ENCODE results near the gene GCGR.

GCGR gene

DNA sequence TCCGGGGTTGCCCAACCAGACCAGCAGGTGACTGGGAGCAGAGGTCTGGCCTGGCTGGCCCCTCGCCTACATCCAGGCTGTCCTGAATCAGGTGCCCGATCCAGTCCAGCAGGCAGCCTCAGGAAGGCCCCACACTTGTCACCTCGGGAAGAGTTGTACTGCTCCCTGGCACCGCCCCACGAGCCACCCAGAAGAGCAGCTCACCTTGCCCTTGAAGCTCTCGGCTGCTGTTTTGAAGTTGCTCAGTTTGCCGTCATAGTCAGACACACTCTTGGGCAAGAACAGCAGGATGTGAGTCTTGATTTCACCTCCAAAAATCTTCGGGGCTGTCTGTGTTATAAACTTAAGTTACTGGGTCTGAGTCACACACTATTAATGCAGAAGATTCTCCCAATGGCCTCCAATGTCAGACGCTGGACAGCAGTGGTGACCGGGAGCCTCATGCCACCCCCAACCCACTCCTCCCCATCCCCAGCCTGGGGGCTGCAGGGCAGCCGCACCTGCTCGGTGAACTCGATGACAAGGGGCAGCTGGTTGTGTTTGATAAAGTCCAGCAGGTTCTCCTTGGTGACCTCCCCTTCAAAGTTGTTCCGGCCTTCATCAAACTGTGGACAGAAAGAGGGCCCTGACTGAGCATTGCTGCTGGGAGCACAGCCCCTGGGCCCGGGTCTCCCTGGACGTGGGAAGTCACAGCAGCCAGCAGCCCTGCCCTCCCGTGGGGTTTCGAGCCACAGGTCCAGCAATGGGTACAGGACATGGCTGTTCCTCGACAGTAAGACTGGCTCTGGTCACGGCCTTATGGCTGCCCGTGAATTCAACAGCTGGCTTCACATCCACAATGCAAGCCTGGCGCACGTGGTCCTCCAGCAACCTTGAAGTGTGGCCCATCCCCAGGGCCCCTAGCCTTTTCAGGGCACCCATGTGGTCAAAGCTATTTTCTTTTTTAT is 43.1 kb downstream of the GCGR start:
- peak; percentile 31 for DNase-seq (ENCODE audit: low read depth)

DNA sequence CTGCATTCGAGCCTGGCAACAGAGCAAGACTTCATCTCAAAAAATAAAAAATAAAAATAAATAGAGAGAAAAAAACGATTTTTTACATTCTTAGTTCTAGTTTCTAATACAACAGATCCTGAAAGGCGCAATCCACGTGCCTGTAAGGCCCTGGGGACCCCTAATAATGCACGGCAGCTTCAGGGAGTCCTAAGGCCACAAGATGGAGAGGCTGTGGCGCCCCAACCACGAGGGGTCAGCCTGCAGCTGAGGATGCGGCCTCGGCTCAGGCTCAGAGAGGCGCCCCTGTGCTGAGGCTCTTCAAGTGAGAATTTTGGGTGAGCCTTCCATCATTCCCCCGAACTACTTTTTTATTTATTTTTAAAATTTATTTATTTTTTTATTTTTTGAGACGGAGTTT is 45.5 kb downstream of the GCGR start:
- DNase-seq (ENCODE audit: low read depth): no peak

DNA sequence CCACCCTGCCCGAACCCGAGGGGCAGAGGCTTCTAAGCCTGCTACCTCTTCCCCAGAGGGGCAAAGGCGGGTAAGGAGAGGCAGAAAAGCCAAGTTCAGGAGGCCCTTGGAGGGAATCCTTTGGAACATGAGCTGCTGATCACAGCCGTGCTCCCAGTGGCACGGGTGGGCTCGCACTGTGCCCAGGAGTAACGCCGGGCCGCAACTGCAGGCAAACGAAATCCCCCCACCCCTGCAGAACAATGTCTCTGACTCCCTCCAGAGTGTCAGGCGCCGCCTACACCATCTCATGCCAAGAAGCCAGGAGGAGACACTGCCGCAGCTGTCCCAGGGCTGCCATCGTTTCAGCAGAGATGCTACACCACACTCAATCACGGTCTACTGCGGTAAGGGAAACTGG is 47.5 kb downstream of the GCGR start:
- no peak for DNase-seq (ENCODE audit: low read depth)

DNA sequence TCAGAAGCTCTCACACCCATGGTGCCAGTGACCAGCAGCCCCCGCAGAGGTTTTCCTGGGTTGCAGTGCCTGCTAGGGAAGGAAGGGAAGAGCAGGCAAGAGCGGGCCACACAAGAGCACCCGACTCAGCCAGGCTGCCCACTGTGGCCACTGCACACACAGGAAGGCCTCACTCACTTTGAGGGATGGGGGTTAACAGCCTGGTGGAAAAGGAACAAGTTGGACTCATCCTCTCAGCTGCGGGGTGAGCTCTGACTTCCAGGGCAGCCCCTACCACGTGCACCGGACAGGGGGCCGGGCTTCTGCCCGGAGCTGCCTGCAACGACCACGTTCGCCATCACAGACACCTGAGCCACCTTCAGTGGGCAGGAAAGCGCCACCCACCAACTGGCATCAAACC is 48.3 kb downstream of the GCGR start:
- no peak for DNase-seq (ENCODE audit: low read depth)

DNA sequence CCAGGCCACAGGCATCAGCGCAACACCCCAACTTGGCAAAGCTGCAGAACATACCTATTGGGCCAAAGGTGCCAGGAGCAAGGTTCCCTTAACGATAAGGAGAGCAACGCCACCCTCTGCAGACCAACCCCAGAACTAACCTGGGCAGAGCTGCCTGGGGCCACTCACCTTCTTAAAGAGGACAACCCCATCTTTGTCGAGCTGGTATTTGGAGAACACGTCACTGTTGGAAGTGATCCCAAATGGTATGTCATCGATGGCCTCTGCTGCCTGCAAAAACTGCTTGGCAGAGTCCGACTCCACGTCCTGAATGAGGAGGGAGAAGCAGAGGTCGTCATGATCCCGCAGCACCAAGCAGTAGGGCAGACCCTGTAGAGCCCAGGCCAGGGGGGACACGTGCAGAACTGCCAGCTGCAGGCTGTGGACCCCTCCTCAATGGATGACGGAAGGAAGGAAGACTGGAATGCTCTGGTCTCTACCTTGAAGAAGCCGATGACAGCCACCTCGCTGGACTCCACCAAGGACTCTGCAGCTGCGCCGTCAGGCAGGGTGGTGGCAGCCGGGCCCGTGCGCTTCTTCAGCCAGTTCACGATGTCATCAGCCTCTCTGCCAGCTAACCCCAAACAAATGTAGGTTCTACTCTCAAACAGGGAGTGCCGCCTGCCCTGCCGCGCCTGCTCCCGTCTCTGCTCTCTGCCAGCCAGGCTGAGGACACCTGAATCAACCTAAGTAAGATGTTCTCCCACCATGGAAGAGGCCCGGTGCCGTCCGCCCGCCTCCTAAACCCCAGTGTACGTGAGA is 51.2 kb downstream of the GCGR start:
- DNase-seq (ENCODE audit: low read depth): no peak

DNA sequence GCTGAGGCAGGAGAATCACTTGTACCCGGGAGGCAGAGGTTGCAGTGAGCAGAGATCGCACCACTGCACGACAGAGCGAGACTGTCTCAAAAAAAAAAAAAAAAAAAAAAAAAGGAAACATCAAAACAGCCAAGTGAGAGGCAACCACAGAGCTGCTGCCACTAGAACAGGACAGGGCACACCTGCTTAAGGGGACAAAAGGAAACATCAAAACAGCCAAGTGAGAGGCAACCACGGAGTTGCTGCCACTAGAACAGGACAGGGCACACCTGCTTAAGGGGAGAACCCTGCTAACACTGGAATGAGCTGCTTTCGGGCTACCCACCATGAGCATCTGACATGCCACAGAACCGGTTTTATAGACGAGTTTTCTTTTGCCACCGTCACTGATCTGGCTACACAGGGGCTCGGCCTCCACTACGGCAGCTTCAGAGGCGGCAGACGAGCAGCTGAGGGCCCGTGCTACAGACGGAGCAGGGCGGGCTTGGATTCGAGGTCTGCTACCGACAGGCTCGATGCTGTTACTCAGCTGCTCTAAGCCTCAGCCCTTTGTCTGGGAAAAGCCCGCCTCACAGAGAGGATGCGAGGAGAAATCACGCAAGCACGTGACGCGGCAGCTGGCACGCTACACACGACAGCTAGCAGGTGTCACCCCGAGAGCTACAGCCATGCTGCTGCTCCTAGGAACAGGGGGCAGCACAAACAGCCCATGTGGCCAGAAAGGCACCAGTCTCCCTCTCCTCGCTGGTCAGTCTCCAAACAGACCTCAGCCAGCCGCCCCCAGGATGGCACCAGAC is 54.4 kb downstream of the GCGR start:
- no peak for DNase-seq (ENCODE audit: low read depth)

DNA sequence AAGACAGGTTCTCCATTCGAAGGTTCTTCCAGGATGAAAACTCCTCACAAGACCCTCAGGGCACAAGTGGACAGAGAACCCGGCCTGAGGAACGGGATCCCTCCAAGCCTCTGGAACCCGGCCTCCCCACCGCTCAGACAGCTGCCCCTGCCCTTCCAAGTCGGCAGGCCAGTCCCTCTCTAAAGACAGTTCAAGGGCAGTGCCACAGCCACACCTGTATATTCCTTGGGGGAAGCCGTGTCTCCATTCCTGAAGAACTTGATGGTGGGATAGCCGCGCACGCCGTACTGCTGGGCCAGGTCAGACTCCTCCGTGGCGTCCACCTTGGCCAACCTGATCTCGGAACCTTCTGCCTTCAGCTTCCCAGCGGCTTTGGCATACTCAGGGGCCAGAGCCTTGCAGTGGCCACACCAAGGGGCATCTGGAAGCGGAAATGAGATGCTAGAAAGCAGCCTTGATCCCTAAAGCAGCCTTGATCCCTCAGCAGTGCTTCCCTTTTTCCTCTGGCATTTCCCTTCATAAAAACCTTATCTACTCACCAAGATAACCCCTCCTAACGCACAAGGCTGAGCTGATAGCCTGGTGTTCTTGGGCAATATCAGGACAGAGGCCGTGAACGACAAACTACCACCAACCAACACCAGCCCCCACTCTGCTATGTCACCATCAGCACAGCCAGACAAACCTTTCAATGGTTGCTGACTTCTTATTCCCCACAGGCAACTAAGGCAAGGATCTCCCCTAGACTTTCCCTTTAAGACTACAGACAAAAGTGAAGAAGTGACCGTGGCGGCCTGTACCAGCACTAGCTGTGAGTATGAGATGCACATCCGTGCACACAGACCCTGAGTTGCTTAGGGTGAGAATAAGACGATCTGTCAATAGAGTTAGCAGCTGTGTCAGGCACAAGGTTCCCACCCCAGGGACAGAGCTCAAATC is 55.3 kb downstream of the GCGR start:
- DNase-seq (ENCODE audit: low read depth): peak; percentile 44

DNA sequence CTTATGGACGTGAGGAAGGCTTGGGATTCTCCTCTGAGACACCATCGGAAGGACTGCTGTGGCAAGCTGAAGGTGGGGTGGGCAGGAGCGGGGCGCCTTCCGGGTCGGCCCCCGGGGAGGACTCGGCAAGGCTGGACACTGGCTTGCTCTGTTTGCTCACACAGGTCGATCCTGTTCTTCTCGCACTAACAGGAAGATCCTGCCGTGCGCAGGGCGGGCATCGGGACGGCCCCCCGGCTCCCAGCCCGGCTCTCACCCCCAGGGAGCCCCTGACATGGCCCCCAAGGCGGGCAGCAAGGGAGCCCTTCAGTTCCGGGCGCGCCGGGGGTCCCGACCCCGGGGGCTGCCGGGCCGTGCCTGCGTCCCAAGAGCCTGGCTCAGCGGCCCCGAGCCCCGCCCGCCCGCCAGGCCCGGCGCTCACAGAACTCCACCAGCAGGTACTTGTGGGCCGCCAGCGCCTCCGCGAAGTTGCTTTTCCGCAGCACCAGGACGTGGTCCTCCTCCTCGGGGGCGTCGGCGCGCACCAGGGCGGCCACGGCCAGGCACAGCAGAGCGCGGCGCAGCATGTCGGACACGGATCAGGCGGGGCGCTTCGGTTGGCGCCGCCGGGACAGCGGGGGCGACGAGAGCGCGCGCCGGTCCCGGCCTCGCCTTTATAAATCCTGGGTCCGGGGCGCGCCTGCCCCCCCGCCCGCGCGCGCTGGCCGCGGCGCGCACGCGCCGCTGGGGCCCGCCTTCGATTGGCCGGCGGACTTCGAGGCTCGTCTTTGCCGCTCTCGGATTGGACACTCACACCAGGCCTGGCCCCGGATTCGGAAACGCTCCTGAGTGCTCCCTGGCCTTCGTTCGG is 56.2 kb downstream of the GCGR start, which contains the start of gene P4HB:
TSS of gene P4HB (minus strand) at position 630 of the 850 bp plus-strand sequence. CDS start at position 566, 64 bp downstream.
- DNase-seq (ENCODE audit: low read depth): peak; percentile 45

DNA sequence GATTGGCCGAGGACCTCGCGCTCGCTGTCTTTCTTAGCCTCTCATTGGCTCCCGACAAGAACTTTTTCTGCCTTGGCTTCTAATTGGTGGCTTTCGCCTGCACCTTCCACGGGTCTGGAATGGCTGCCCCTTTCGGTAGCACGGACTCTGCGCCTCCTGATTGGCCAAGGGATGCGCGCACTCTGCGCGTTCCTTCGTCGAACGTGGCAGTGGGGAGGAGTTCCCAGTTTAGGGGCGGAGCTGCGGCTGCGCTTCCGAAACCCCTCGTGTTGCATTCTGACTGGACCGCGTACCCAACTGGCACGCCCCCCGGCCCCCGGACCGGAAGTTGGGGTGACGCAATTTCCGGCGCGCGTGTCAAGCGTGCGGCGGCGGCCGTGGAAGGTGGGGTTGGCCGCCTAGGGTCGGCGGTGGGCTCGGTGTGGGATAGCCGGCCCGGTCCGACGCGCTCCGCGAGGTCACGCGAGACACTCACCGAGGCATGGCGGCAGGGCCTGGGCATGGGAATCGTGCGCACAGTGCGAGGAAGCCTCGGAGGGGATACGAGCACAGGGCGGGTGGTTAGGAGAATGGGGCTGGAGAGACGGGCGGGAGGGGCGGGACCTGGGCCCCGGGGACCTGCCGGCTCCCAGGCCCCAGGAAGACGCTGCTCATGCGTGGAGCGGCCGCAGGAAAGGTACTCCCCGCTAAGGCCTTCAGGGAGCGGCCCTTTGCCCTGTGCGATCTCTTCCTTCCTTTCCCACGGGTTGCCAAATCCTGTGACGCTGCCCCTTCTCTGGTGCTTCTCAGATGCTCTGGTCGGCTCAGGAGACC is 57.0 kb downstream of the GCGR start:
- DNase-seq (ENCODE audit: low read depth): peak; percentile 100

DNA sequence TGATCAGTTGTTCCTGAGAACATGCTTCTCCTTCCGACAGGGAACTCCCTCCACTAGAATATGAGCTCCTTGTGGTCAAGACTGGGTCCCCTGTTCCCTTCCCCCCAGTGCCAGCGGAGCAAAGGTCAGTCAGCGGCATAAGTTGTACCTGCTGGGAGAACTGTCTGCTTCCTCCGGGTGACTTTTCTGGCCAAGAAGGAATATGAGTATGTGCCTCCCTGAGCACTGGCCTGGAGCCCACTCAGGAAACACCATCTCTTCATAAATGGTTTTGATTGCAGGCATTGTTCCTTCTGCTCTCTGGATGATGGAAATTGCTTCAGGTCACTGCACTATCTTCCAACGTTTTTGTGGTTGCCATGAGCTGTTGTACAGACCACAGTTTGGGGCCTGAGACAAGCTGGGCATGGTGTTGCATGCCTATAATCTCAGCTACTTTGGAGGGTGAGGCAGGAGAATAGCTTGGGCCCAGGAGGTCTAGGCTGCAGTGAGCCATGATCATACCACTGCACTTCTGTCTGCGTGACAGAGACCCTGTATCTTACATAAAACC is 59.2 kb downstream of the GCGR start:
- no peak for DNase-seq (ENCODE audit: low read depth)

Data from ELR (cell line).